Epithelial cell of esophagus (primary cell): ENCODE measurements around the gene ERVW-1.

ENCODE experiments used
- DNase-seq: peaks from one replicate; pipeline ENCODE4 v3.0.0; 2010; ENCODE audit warnings: low read depth
- H3K4me3 ChIP-seq: 2 replicates; pipeline ENCODE4 v1.5.1; 2011; ENCODE audit warnings: mild to moderate bottlenecking, low read length, control low read depth
- CTCF ChIP-seq: IDR thresholded peaks from 2 replicates; pipeline ENCODE4 v1.5.1; 2011; ENCODE audit warnings: low read depth, mild to moderate bottlenecking, low read length, control low read depth, inconsistent platforms; ENCODE audit not compliant: insufficient read depth; ENCODE audit errors: missing control alignments

The ERVW-1 gene

DNA sequence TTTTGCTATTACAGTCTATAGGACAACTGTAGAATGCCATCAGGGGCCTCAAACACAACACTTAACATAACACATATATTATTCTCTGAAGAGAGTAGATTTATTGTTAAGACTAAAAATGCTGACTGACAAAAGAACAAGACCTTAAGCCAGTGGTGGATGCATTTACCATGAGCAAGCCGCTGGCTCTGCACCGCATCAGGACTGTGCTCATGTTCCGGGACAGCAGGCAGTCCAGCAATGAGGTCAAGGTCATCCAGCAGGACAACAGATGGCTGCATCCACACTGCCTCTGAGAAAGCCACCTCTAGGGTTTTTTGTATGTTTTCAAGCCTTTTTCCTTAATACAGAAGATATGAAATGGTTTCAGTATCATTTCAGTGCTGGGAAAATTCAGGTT, 26.8 kb upstream of the ERVW-1 start:
- H3K4me3 ChIP-seq, result no peak overlapping the region
- no peak for TF ChIP-seq CTCF
- no peak for DNase-seq

DNA sequence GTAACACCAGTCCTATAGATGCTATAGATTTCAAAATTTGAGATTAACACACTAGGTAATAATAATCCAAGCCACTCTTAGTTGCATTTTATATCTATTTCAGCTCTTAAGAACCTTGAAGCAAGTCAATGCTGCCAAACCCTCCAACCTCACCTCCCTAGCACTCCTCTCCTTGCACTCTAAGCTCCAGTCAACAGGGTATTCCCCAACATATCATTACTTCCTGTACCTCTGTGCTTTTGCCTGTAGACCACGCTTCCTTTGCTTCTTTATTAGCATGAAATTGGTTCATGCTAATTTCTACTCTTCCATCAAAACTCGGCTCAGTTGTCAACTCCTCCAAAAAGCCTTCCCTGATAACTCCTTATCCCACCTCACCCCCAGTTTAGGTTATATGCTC, 26.0 kb upstream of the ERVW-1 start:
- H3K4me3 ChIP-seq, result no peak overlapping the region
- no peak for DNase-seq
- no peak for TF ChIP-seq CTCF

DNA sequence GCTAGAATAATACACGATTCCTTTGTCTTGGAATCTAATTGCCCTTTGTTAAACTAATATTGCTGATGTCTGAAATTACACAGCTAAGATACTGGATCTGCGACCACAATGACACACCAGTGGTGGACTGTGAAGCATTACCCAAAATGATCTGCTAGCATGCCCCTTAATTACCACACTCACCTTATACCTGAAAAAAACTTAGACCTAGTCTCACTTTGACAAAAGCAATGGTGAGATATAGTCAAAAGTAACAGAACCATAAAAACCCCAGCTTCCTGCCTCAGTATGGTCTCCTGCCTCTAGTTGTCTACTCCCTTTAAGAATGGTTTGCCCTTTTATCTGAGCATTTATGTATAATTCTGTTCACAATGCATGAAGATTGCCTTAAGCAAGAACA, 20.8 kb upstream of the ERVW-1 start:
- no peak for DNase-seq
- no peak for TF ChIP-seq CTCF

GRCh38 chr7:92496876-92497275, 19.1 kb upstream of the ERVW-1 start:
- no peak for TF ChIP-seq CTCF

More for the DNA sequence above, 20.8 kb upstream of the ERVW-1 start:
- H3K4me3 ChIP-seq, result no peak overlapping the region

DNA sequence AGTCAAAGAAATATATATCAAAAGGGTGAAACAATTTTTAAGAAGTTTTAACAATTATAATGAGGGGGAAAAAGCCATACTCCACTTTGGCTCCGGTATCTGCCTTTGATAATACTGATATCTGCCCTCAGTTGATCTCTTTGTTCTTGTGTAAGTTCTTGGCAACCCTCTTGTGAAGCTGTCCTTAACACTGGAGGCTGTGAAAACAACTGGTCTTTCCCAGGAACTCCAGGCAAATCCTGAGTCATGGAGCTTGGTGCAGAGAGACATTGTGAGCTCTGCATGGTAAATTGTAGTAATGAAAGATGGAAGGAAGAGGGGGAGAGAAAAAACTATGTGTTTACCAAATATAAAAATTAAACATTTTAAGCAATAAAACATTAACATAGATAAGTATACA, 11.9 kb upstream of the ERVW-1 start:
- no peak for TF ChIP-seq CTCF
- DNase-seq, result no peak
- H3K4me3 ChIP-seq, result no peak overlapping the region

More at GRCh38 chr7:92496876-92497275, 19.1 kb upstream of the ERVW-1 start:
- H3K4me3 ChIP-seq, result no peak overlapping the region
- peak; percentile 6 for DNase-seq

GRCh38 chr7:92487804-92488203, 10.1 kb upstream of the ERVW-1 start:
- no peak overlapping the region for H3K4me3 ChIP-seq
- TF ChIP-seq CTCF, result no peak
- DNase-seq, result no peak

GRCh38 chr7:92485974-92486373, 8.2 kb upstream of the ERVW-1 start:
- DNase-seq, result no peak
- no peak for TF ChIP-seq CTCF
- H3K4me3 ChIP-seq, result no peak overlapping the region
